A549 treated with Mapracorat at 1 μM for 4 hours (cell line): Measurements from ENCODE around the gene CFAP46. TPM values are rescaled to one million over a fixed set of nuclear protein-coding genes. Genes with fewer than 3 reads are reported as not detected.

Experiments used
- total RNA-seq: library from RNA; stranded (reverse); fragments of 200-300 nt; extraction: Qiagen RNA extraction; gene quantifications from 5 replicates; pipeline ENCODE4 v1.2.3, GENCODE V29; 2022

The CFAP46 gene
- 1.3 to 1.9 TPM (median 1.6 TPM) in 5 replicates for total RNA-seq

DNA sequence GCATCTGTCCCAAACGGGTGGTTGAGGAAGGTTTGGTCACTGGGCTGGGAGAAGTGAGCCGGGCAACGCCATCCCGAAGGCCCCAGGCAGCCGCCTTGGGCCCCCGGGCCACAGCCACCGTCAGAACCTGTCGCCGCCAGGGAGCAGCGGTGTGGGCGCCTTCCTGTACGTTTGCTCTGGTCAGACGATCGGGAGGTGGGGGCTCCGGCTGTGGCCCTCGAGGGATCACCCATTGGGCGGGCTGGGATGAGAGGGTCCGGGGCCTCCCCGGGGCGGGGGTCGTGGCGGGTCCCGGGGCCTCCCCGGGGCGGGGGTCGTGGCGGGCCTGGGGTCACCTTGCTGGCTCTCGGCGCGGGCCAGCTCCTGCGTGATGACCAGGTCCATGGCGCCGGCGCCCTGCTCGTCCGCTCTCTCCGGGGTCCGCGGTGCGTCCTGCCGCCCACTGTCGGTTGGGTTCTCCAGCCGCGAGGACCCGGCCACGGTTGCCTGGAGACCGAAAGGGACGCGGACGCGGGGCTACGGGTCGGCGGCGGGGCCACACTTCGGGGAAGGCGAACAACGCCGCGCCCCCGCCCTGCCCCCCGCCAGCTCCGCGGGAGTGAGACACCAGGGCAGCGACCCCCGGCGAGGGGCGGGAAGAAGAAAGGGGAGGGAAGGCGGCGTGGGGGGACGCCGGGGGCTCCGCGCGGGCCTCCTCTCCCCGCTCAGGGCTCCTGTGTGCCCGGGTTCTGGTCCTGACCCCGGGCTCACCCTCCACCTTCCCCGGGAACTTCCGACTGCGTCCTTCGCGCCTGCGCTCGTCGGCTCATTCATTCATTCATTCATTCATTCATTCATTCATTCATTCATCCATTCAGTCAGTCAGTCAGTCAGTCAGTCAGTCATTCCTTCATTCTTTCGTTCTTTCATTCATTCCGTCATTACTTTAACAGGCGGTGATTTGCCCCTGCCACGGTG lies at the start of gene CFAP46:
Gene CFAP46 (minus strand): TSS at position 470 of the 957 bp plus-strand sequence. CDS start 86 bp downstream, at position 384.

DNA sequence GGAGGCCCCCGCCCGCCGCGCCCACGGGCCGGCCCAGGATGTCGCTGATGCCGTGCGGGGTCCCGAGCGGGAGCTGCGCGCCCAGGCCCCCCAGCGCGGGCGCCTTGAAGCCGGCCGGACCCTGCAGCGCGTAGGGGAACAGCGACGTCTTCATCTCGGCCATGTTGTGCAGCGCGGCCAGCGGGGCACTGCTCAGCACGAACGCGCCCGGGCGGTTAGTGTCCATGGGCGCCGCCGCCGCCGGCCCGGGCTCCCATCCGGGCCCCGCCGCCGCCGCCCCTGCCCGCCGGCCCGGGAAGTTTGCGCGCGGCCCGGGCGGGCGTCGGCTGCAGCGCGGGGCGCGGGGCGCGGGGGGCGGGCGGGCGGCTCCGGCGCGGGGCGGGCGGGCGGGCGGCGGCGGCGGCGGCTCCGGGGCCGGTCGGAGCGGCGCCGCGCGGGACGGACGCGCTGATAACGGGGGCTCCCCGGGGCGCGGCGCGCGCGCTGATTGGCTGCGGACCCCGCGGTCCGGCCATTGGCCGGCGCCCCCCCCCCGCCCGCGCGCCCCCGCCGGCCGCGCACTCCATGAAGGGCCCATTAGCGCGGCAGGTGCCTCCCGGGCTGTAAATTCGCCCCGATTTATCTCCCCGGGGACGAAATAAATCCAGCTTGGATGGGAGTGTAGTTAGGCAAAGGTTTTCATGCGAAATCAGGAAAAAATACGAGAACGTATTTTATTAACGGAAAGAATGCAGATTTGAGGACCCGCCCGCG lies 156.5 kb downstream of the CFAP46 start, which contains the start of gene NKX6-2:
Gene NKX6-2 (minus strand): TSS at position 425 of the 753 bp plus-strand sequence. CDS start 199 bp downstream, at position 226.

Other genes starting within 250 kb of the CFAP46 start
- gene NKX6-2, start 156.4 kb downstream of the CFAP46 start, total RNA-seq, result 0.15 to 0.56 TPM (median 0.44 TPM) in 5 replicates
- gene ADGRA1, start 145.4 kb upstream of the CFAP46 start, total RNA-seq, result 0.05 to 0.40 TPM (median 0.14 TPM) in 5 replicates
- gene KNDC1, start 217.6 kb upstream of the CFAP46 start, total RNA-seq, result 0.77 to 1.9 TPM (median 1.3 TPM) in 5 replicates